Thoracic aorta (tissue), 2 donors: ENCODE measurements around the gene ZNF511. TPM values are rescaled to one million over a fixed set of nuclear protein-coding genes. Genes with fewer than 3 reads are reported as not detected.

ENCODE experiments used
- ATAC-seq: fragments of 150-250 bp; one replicate; pipeline ENCODE4 v1.8.0; 2017; ENCODE audit warnings: low read depth; ENCODE audit not compliant: insufficient number of reproducible peaks, low FRiP score
- DNase-seq: peaks from one replicate; pipeline ENCODE4 v3.0.0-alpha.2; 2020; ENCODE audit warnings: low spot score
- H3K27ac ChIP-seq, 2 donors: fragments of 200-600 bp; sonication (generic); 1 replicate in 1 of 2; 2 replicates in 1 of 2; pipeline ENCODE4 v1.5.1; 2016; ENCODE audit warnings: mild to moderate bottlenecking in 2 of 2, moderate library complexity in 2 of 2
- H3K27me3 ChIP-seq: fragments of 200-600 bp; sonication (generic); replicated peaks from 2 replicates; pipeline ENCODE4 v1.6.0; 2016; ENCODE audit warnings: mild to moderate bottlenecking; ENCODE audit not compliant: insufficient read depth
- H3K36me3 ChIP-seq: fragments of 200-600 bp; sonication (generic); one replicate; pipeline ENCODE4 v1.5.1; 2016
- H3K4me1 ChIP-seq, 2 donors: fragments of 200-600 bp; sonication (generic); 1 replicate in 1 of 2; 2 replicates in 1 of 2; pipeline versions ENCODE4 v1.5.1 to v1.6.0; 2016; ENCODE audit warnings: low read depth in 2 of 2, mild to moderate bottlenecking in 1 of 2; ENCODE audit not compliant: control insufficient read depth in 1 of 2
- H3K4me3 ChIP-seq: fragments of 200-600 bp; sonication (generic); 2 replicates; pipeline ENCODE4 v1.5.1; 2016; ENCODE audit warnings: mild to moderate bottlenecking
- H3K9me3 ChIP-seq: fragments of 200-600 bp; sonication (generic); 2 replicates; pipeline ENCODE4 v1.5.1; 2016
- total RNA-seq, 2 donors: library from RNA; depleted of rRNA; stranded (reverse); fragments of >200 nt; gene quantifications; one replicate each; pipeline versions ENCODE4 v1.1.0 to v1.2.3, GENCODE V29; 2016
- TF ChIP-seq, protein P1 (sequence below): fragments of 200-600 bp; sonication (generic); IDR thresholded peaks from one replicate; pipeline ENCODE4 v1.5.1; 2019; ENCODE audit warnings: antibody characterized with exemption

The ZNF511 gene
- total RNA-seq, 2 donors from 2014 or later: 20.0 to 33.2 TPM

DNA sequence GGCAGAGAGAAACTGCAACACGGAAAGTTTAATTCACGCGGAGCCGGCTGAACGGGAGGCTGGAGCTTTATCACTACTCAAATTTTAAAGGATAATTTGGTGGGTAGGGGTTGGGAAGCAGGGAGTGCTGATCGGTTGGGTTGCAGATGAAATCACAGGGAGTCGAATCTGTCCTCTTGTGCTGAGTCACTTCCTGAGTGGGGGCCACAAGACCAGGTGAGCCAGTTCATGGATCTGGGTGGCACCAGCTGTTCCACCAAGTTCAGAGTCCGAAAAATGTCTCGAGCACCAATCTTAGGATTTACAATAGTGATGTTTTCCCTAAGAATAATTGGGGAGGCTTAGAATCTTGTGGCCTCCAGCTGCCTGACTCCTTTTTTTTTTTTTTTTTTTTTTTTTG is 34.8 kb downstream of the ZNF511 start:
- H3K4me3 ChIP-seq: no peak overlapping the region
- no peak for ATAC-seq
- no peak overlapping the region for H3K27ac ChIP-seq
- TF ChIP-seq, protein P1, sequence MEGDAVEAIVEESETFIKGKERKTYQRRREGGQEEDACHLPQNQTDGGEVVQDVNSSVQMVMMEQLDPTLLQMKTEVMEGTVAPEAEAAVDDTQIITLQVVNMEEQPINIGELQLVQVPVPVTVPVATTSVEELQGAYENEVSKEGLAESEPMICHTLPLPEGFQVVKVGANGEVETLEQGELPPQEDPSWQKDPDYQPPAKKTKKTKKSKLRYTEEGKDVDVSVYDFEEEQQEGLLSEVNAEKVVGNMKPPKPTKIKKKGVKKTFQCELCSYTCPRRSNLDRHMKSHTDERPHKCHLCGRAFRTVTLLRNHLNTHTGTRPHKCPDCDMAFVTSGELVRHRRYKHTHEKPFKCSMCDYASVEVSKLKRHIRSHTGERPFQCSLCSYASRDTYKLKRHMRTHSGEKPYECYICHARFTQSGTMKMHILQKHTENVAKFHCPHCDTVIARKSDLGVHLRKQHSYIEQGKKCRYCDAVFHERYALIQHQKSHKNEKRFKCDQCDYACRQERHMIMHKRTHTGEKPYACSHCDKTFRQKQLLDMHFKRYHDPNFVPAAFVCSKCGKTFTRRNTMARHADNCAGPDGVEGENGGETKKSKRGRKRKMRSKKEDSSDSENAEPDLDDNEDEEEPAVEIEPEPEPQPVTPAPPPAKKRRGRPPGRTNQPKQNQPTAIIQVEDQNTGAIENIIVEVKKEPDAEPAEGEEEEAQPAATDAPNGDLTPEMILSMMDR: no peak
- no peaks in the 10 kb centered on the region for H3K4me1 ChIP-seq
- H3K9me3 ChIP-seq: no peaks in the 10 kb centered on the region
- no peak for DNase-seq
- H3K36me3 ChIP-seq: no peaks in the 10 kb centered on the region
- H3K27me3 ChIP-seq: no peaks in the 10 kb centered on the region

- Histone ChIP-seq H3K4me3 (no peak overlapping the region), H3K27me3 (no peaks in the 10 kb centered on the region), H3K4me1 (no peaks in the 10 kb centered on the region), H3K9me3 (no peaks in the 10 kb centered on the region), H3K36me3 (no peaks in the 10 kb centered on the region), H3K27ac (no peak overlapping the region)
- no peak for ATAC-seq
- TF ChIP-seq, protein P1: no peak
- no peak for DNase-seq
These were observed 35.5 kb downstream of the ZNF511 start for GRCh38 chr10:133344236-133344635.

DNA sequence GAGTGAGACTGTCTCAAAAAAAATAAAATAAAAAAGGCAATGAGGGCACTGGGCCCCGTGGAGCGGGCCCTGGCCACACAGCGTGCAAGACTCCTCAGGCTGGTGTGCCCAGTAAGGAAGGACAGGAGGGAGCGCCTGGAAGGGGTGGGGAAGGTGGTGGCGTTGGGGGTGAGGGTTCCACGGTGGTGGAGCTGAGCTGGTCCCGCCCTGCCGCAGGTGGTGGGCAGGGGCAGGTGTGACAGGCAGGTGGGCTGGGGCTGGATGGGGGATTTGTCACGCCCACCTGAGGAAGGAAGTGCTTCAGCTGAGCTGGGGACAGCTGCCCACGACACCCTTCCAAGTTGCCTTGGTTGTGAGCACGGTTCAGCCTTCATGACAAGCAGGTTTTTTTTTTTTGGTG is 37.7 kb downstream of the ZNF511 start:
- TF ChIP-seq, protein P1: no peak
- ATAC-seq: no peak
- H3K27me3 ChIP-seq: no peaks in the 10 kb centered on the region

GRCh38 chr10:133347710-133348517 is 39.2 kb downstream of the ZNF511 start:
- Histone ChIP-seq H3K9me3 (no peaks in the 10 kb centered on the region), H3K36me3 (no peaks in the 10 kb centered on the region), H3K27me3 (no peaks in the 10 kb centered on the region), H3K27ac (no peak overlapping the region), H3K4me3 (no peak overlapping the region), H3K4me1 (no peaks in the 10 kb centered on the region)
- ATAC-seq (no peak), DNase-seq (no peak)
- TF ChIP-seq, protein P1: no peak

More for the DNA sequence above, 37.7 kb downstream of the ZNF511 start:
- Histone ChIP-seq H3K9me3 (no peaks in the 10 kb centered on the region), H3K4me1 (no peaks in the 10 kb centered on the region), H3K36me3 (no peaks in the 10 kb centered on the region), H3K4me3 (no peak overlapping the region), H3K27ac (no peak overlapping the region)
- DNase-seq: no peak

GRCh38 chr10:133349160-133349568 is 40.5 kb downstream of the ZNF511 start:
- Histone ChIP-seq H3K36me3 (no peaks in the 10 kb centered on the region), H3K9me3 (no peaks in the 10 kb centered on the region), H3K4me3 (no peak overlapping the region), H3K27me3 (no peaks in the 10 kb centered on the region), H3K27ac (no peak overlapping the region), H3K4me1 (no peaks in the 10 kb centered on the region)
- DNase-seq (no peak), ATAC-seq (no peak)
- TF ChIP-seq, protein P1: no peak
